ENCODE data around the gene ACER3.

ACER3 gene

DNA sequence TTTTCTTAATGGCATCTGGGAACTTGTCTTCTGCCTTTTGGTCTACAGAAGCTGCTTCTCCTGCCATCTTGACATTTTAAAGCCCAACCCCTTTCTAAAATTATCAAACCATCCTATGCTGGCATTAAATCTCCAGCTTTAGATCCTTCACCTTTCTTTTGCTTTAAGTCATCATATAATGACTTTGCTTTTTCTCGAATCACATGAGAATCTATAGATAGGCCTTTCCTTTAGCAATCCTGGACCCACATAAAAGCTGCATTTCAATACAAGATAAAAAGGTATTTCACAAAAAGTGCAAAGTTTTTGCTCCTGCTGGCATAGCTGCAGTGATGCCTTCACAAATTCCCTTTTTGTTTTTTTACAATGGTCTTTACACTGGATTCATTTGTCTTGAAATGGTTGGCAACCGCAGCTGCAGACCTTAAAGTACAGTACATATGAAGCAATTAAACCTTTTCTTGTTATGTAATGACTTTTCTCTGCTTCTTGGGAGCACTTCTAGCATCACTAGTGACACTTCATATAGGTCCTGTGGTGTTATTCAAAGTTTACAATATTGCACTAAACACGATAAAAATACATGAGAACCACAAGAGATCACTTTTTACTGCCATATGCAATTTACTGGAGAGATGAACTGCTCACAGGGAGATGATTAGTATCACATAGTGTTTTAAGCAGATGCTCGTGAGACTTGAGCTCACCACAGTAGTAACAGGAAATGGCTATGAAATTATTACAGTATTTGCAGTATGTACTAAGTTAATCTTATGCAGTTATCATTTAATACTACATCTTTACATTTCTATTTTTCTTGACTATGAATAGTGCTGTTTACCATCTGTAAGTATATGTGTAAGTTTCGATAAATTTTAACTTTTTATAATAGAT is 41.6 kb downstream of the ACER3 start:
- Histone ChIP-seq H3K9ac (ENCODE audit: low read length) (no peak overlapping the region), H4K5ac (ENCODE audit: low read length) (no peak overlapping the region), H2BK120ac (ENCODE audit: low read depth, low read length) (no peak overlapping the region), H3K23ac (ENCODE audit: low read length) (no peak overlapping the region), H3K4me3 (ENCODE audit: low read length) (no peak overlapping the region), H3K4me1 (ENCODE audit: control insufficient read depth, low read depth, low read length) (peaks cover 1% of the 10 kb centered on the region), H3K4ac (ENCODE audit: low read depth, low read length) (no peak overlapping the region), H2BK5ac (ENCODE audit: low read length) (no peak overlapping the region), H3K36me3 (ENCODE audit: control insufficient read depth, insufficient read depth, low read length) (no peaks in the 10 kb centered on the region), H4K8ac (ENCODE audit: low read depth, low read length) (no peak overlapping the region), H2BK15ac (replicated peaks; ENCODE audit: low read depth) (no peak overlapping the region), H3K27me3 (ENCODE audit: insufficient read depth, low read length, poor library complexity) (no peaks in the 10 kb centered on the region), H3K4me2 (ENCODE audit: low read length) (no peak overlapping the region), H2AK5ac (ENCODE audit: low read length) (no peak overlapping the region), H3K79me1 (ENCODE audit: low read length) (no peaks in the 10 kb centered on the region), H3K79me2 (ENCODE audit: control insufficient read depth, insufficient read depth, low read length) (no peaks in the 10 kb centered on the region), H3K18ac (ENCODE audit: low read length) (no peak overlapping the region), H3K27ac (ENCODE audit: low read depth, low read length) (no peak overlapping the region), H3K56ac (ENCODE audit: low read length) (no peak overlapping the region)
- WGBS (ENCODE audit: extremely low coverage, insufficient coverage, low lambda C conversion rate): 100% methylated on average over 1 of the region's 5 CpGs
- DNase-seq: no peak

- WGBS (ENCODE audit: extremely low coverage, insufficient coverage, low lambda C conversion rate): no CpG with 5 or more reads among the region's 3 CpGs
These were observed 42.6 kb downstream of the ACER3 start for GRCh38 chr11:76903325-76903724.

DNA sequence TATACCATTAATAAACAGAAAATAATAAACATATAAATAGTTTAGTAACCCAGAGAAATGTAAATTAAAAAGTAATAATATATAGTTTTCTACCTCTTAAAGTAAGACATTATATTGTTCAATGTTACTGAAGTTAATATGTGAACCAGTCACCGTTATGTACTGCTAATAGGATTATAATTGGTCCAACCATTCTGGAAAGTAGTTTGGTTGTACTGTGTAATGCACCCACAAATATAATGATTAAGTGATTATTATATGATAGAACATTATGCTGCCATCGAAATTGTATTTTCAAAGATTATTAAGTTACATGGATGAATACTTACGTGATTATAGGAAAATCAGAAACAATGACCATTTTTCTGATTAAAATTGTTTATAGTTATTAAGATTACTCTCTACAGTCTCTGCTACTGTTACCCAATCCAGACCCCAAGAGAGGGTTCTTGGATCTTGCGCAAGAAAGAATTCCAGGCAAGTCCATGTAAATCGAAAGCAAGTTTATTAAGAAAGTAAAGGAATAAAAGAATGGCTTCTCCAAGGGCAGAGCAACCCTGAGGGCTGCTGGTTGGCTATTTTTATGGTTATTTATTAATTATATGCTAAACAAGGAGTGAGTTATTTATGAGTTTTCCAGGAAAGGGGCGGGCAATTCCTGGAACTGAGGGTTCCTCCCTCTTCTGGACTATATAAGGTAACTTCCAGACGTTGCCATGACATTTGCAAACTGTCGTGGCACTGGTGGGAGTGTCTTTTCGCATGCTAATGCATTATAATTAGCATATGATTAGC is 50.1 kb downstream of the ACER3 start:
- Histone ChIP-seq H3K36me3 (ENCODE audit: control insufficient read depth, insufficient read depth, low read length) (no peaks in the 10 kb centered on the region), H4K5ac (ENCODE audit: low read length) (no peak overlapping the region), H2BK15ac (replicated peaks; ENCODE audit: low read depth) (no peak overlapping the region), H3K56ac (ENCODE audit: low read length) (no peak overlapping the region), H3K18ac (ENCODE audit: low read length) (no peak overlapping the region), H2BK120ac (ENCODE audit: low read depth, low read length) (no peak overlapping the region), H3K4me1 (ENCODE audit: control insufficient read depth, low read depth, low read length) (no peaks in the 10 kb centered on the region), H3K4me2 (ENCODE audit: low read length) (no peak overlapping the region), H2BK5ac (ENCODE audit: low read length) (no peak overlapping the region), H3K27ac (ENCODE audit: low read depth, low read length) (no peak overlapping the region), H2AK5ac (ENCODE audit: low read length) (no peak overlapping the region), H3K4ac (ENCODE audit: low read depth, low read length) (no peak overlapping the region), H3K27me3 (ENCODE audit: insufficient read depth, low read length, poor library complexity) (no peaks in the 10 kb centered on the region), H4K8ac (ENCODE audit: low read depth, low read length) (no peak overlapping the region), H3K79me1 (ENCODE audit: low read length) (no peaks in the 10 kb centered on the region), H3K23ac (ENCODE audit: low read length) (no peak overlapping the region), H3K4me3 (ENCODE audit: low read length) (no peak overlapping the region), H3K79me2 (ENCODE audit: control insufficient read depth, insufficient read depth, low read length) (no peaks in the 10 kb centered on the region), H3K9ac (ENCODE audit: low read length) (no peak overlapping the region)
- peak; percentile 68 for DNase-seq
- WGBS (ENCODE audit: extremely low coverage, insufficient coverage, low lambda C conversion rate): no CpG with 5 or more reads among the region's 9 CpGs

More at GRCh38 chr11:76903325-76903724, 42.6 kb downstream of the ACER3 start:
- Histone ChIP-seq H3K79me2 (ENCODE audit: control insufficient read depth, insufficient read depth, low read length) (no peaks in the 10 kb centered on the region), H3K4ac (ENCODE audit: low read depth, low read length) (no peak overlapping the region), H2BK15ac (replicated peaks; ENCODE audit: low read depth) (no peak overlapping the region), H3K56ac (ENCODE audit: low read length) (no peak overlapping the region), H3K4me1 (ENCODE audit: control insufficient read depth, low read depth, low read length) (peaks cover 1% of the 10 kb centered on the region), H3K27ac (ENCODE audit: low read depth, low read length) (no peak overlapping the region), H3K4me2 (ENCODE audit: low read length) (no peak overlapping the region), H3K4me3 (ENCODE audit: low read length) (no peak overlapping the region), H2AK5ac (ENCODE audit: low read length) (no peak overlapping the region), H3K27me3 (ENCODE audit: insufficient read depth, low read length, poor library complexity) (no peaks in the 10 kb centered on the region), H2BK5ac (ENCODE audit: low read length) (no peak overlapping the region), H4K8ac (ENCODE audit: low read depth, low read length) (no peak overlapping the region), H3K9ac (ENCODE audit: low read length) (no peak overlapping the region), H3K36me3 (ENCODE audit: control insufficient read depth, insufficient read depth, low read length) (no peaks in the 10 kb centered on the region), H3K79me1 (ENCODE audit: low read length) (no peaks in the 10 kb centered on the region), H4K5ac (ENCODE audit: low read length) (no peak overlapping the region), H2BK120ac (ENCODE audit: low read depth, low read length) (no peak overlapping the region), H3K23ac (ENCODE audit: low read length) (no peak overlapping the region), H3K18ac (ENCODE audit: low read length) (no peak overlapping the region)
- peak; percentile 93 for DNase-seq

- H3K27ac ChIP-seq (ENCODE audit: low read depth, low read length): no peak overlapping the region
These were observed 50.7 kb downstream of the ACER3 start for GRCh38 chr11:76911415-76911808.

GRCh38 chr11:76916712-76917111 is 56.0 kb downstream of the ACER3 start:
- no peak for DNase-seq
- no peak overlapping the region for H3K4me2 ChIP-seq (ENCODE audit: low read length)
- H3K4me3 ChIP-seq (ENCODE audit: low read length): no peak overlapping the region
- H3K4ac ChIP-seq (ENCODE audit: low read depth, low read length): no peak overlapping the region
- H3K56ac ChIP-seq (ENCODE audit: low read length): no peak overlapping the region
- H3K4me1 ChIP-seq (ENCODE audit: control insufficient read depth, low read depth, low read length): no peaks in the 10 kb centered on the region
- no peak overlapping the region for H2AK5ac ChIP-seq (ENCODE audit: low read length)
- no peak overlapping the region for H4K5ac ChIP-seq (ENCODE audit: low read length)
- H2BK5ac ChIP-seq (ENCODE audit: low read length): no peak overlapping the region
- WGBS (ENCODE audit: extremely low coverage, insufficient coverage, low lambda C conversion rate): no CpG with 5 or more reads among the region's 1 CpG
- H4K8ac ChIP-seq (ENCODE audit: low read depth, low read length): no peak overlapping the region
- no peak overlapping the region for H2BK120ac ChIP-seq (ENCODE audit: low read depth, low read length)
- no peak overlapping the region for H3K18ac ChIP-seq (ENCODE audit: low read length)
- no peaks in the 10 kb centered on the region for H3K27me3 ChIP-seq (ENCODE audit: insufficient read depth, low read length, poor library complexity)
- no peaks in the 10 kb centered on the region for H3K79me1 ChIP-seq (ENCODE audit: low read length)
- no peak overlapping the region for H3K9ac ChIP-seq (ENCODE audit: low read length)
- no peak overlapping the region for H3K23ac ChIP-seq (ENCODE audit: low read length)
- H3K27ac ChIP-seq (ENCODE audit: low read depth, low read length): no peak overlapping the region
- no peaks in the 10 kb centered on the region for H3K36me3 ChIP-seq (ENCODE audit: control insufficient read depth, insufficient read depth, low read length)
- H3K79me2 ChIP-seq (ENCODE audit: control insufficient read depth, insufficient read depth, low read length): no peaks in the 10 kb centered on the region
- peak overlapping the region; percentile 8 for H2BK15ac ChIP-seq (replicated peaks; ENCODE audit: low read depth)

More at GRCh38 chr11:76911415-76911808, 50.7 kb downstream of the ACER3 start:
- no peaks in the 10 kb centered on the region for H3K36me3 ChIP-seq (ENCODE audit: control insufficient read depth, insufficient read depth, low read length)
- no peak overlapping the region for H3K23ac ChIP-seq (ENCODE audit: low read length)
- no peak overlapping the region for H2BK120ac ChIP-seq (ENCODE audit: low read depth, low read length)
- no peaks in the 10 kb centered on the region for H3K4me1 ChIP-seq (ENCODE audit: control insufficient read depth, low read depth, low read length)
- H3K27me3 ChIP-seq (ENCODE audit: insufficient read depth, low read length, poor library complexity): no peaks in the 10 kb centered on the region
- H3K79me1 ChIP-seq (ENCODE audit: low read length): no peaks in the 10 kb centered on the region
- H2BK15ac ChIP-seq (replicated peaks; ENCODE audit: low read depth): no peak overlapping the region
- WGBS (ENCODE audit: extremely low coverage, insufficient coverage, low lambda C conversion rate): no CpG with 5 or more reads among the region's 1 CpG
- no peak overlapping the region for H3K18ac ChIP-seq (ENCODE audit: low read length)
- no peak overlapping the region for H4K5ac ChIP-seq (ENCODE audit: low read length)
- no peak overlapping the region for H3K4ac ChIP-seq (ENCODE audit: low read depth, low read length)
- no peak overlapping the region for H3K4me3 ChIP-seq (ENCODE audit: low read length)
- no peak overlapping the region for H3K56ac ChIP-seq (ENCODE audit: low read length)
- H2BK5ac ChIP-seq (ENCODE audit: low read length): no peak overlapping the region
- no peak overlapping the region for H3K9ac ChIP-seq (ENCODE audit: low read length)
- no peaks in the 10 kb centered on the region for H3K79me2 ChIP-seq (ENCODE audit: control insufficient read depth, insufficient read depth, low read length)
- no peak overlapping the region for H4K8ac ChIP-seq (ENCODE audit: low read depth, low read length)
- H3K4me2 ChIP-seq (ENCODE audit: low read length): no peak overlapping the region
- DNase-seq: no peak
- no peak overlapping the region for H2AK5ac ChIP-seq (ENCODE audit: low read length)
